WTC11 (cell line): ENCODE data around the gene DOCK1. TPM values are rescaled to one million over a fixed set of nuclear protein-coding genes. Genes with fewer than 3 reads are reported as not detected.

ENCODE experiments used
- ATAC-seq: fragments of 200-7000 bp; cut with Tn5 transposase; 2 replicates; pipeline ENCODE4 v1.10.0; 2021; ENCODE audit warnings: mild to moderate bottlenecking, moderate library complexity
- CTCF ChIA-PET: fragments of 300-600 bp; sonication (Branson Sonifier 250); formaldehyde crosslinking; loops from one replicate; lab custom pipeline; 2021; ENCODE audit warnings: antibody characterized with exemption; lab: Charles Lee
- POLR2A ChIA-PET: fragments of 350-600 bp; sonication (Branson Sonifier 250); formaldehyde crosslinking; loops from one replicate; lab custom pipeline; 2021; ENCODE audit warnings: antibody characterized with exemption; lab: Charles Lee
- DNase-seq: peaks from one replicate; pipeline ENCODE4 v3.0.0; 2021; ENCODE audit warnings: low spot score
- H3K27ac Mint-ChIP-seq: 2 replicates; pipeline ENCODE4 v1.8.0; 2021; ENCODE audit warnings: mixed read lengths
- H3K27me3 Mint-ChIP-seq: 2 replicates; pipeline ENCODE4 v1.8.0; 2021; ENCODE audit warnings: low read depth, mild to moderate bottlenecking, moderate library complexity, mixed read lengths
- H3K36me3 Mint-ChIP-seq: 2 replicates; pipeline ENCODE4 v1.8.0; 2021; ENCODE audit warnings: mixed read lengths
- H3K4me1 Mint-ChIP-seq: 2 replicates; pipeline ENCODE4 v1.8.0; 2022; ENCODE audit warnings: mixed read lengths
- H3K4me3 Mint-ChIP-seq: 2 replicates; pipeline ENCODE4 v1.8.0; 2021; ENCODE audit warnings: mild to moderate bottlenecking, moderate library complexity, mixed read lengths
- H3K9me3 Mint-ChIP-seq: 2 replicates; pipeline ENCODE4 v1.8.0; 2021; ENCODE audit warnings: mixed read lengths
- AR ChIP-seq: fragments of 250-450 bp; sonication (Bioruptor Pico); IDR thresholded peaks from 2 replicates; pipeline ENCODE4 v1.9.0; 2021; ENCODE audit warnings: mild to moderate bottlenecking
- ATF6 ChIP-seq: sonication (generic); formaldehyde crosslinking; IDR thresholded peaks from 2 replicates; pipeline ENCODE4 v1.8.1; 2023; ENCODE audit warnings: mild to moderate bottlenecking, missing genetic modification reagents
- E2F1 ChIP-seq: sonication (generic); formaldehyde crosslinking; IDR thresholded peaks from 2 replicates; pipeline ENCODE4 v1.8.0; 2022; ENCODE audit warnings: mild to moderate bottlenecking, missing genetic modification reagents
- ERG ChIP-seq: fragments of 250-450 bp; sonication (Bioruptor Pico); IDR thresholded peaks from 2 replicates; pipeline ENCODE4 v1.8.0; 2021; ENCODE audit warnings: mild to moderate bottlenecking
- FOXK1 ChIP-seq: sonication (generic); formaldehyde crosslinking; IDR thresholded peaks from 2 replicates; pipeline ENCODE4 v1.8.0; 2022; ENCODE audit warnings: mild to moderate bottlenecking, moderate library complexity, missing genetic modification reagents
- FOXP4 ChIP-seq: sonication (generic); formaldehyde crosslinking; IDR thresholded peaks from 2 replicates; pipeline ENCODE4 v1.8.0; 2022; ENCODE audit warnings: mild to moderate bottlenecking, missing genetic modification reagents
- IRF1 ChIP-seq: sonication (generic); formaldehyde crosslinking; IDR thresholded peaks from 2 replicates; pipeline ENCODE4 v1.8.0; 2023; ENCODE audit warnings: missing genetic modification reagents
- MXD4 ChIP-seq: fragments of 250-450 bp; sonication (Bioruptor Pico); IDR thresholded peaks from 2 replicates; pipeline ENCODE4 v1.8.0; 2021; ENCODE audit warnings: mild to moderate bottlenecking, moderate library complexity, borderline replicate concordance
- NFYB ChIP-seq: sonication (generic); formaldehyde crosslinking; conservative IDR thresholded peaks from 2 replicates; pipeline ENCODE4 v1.8.0; 2022; ENCODE audit warnings: low read depth, missing genetic modification reagents
- OVOL2 ChIP-seq: fragments of 250-450 bp; sonication (Bioruptor Pico); IDR thresholded peaks from 2 replicates; pipeline ENCODE4 v1.9.0; 2021; ENCODE audit warnings: mild to moderate bottlenecking, borderline replicate concordance
- PREB ChIP-seq: sonication (generic); formaldehyde crosslinking; IDR thresholded peaks from 2 replicates; pipeline ENCODE4 v1.8.1; 2022; ENCODE audit warnings: mild to moderate bottlenecking, missing genetic modification reagents, moderate library complexity, borderline replicate concordance
- SMAD3 ChIP-seq: sonication (generic); formaldehyde crosslinking; IDR thresholded peaks from 2 replicates; pipeline ENCODE4 v1.8.0; 2022; ENCODE audit warnings: missing genetic modification reagents, mild to moderate bottlenecking, borderline replicate concordance
- SMAD4 ChIP-seq: sonication (generic); formaldehyde crosslinking; IDR thresholded peaks from 2 replicates; pipeline ENCODE4 v1.8.0; 2022; ENCODE audit warnings: mild to moderate bottlenecking, missing genetic modification reagents
- SOX15 ChIP-seq: fragments of 250-450 bp; sonication (Bioruptor Pico); IDR thresholded peaks from 2 replicates; pipeline ENCODE4 v1.9.0; 2021; ENCODE audit warnings: mild to moderate bottlenecking
- SP1 ChIP-seq: sonication (generic); formaldehyde crosslinking; conservative IDR thresholded peaks from 2 replicates; pipeline ENCODE4 v1.8.1; 2022; ENCODE audit warnings: missing genetic modification reagents
- ZBTB21 ChIP-seq: sonication (generic); formaldehyde crosslinking; IDR thresholded peaks from 2 replicates; pipeline ENCODE4 v1.8.1; 2023; ENCODE audit warnings: mild to moderate bottlenecking, missing genetic modification reagents, borderline replicate concordance
- ZNF232 ChIP-seq: sonication (generic); formaldehyde crosslinking; IDR thresholded peaks from 2 replicates; pipeline ENCODE4 v1.8.0; 2022; ENCODE audit warnings: mild to moderate bottlenecking, missing genetic modification reagents
- ZNF263 ChIP-seq: sonication (generic); formaldehyde crosslinking; IDR thresholded peaks from 2 replicates; pipeline ENCODE4 v1.8.1; 2022; ENCODE audit warnings: low read depth, mild to moderate bottlenecking, moderate library complexity, missing genetic modification reagents
- ZNF281 ChIP-seq: sonication (generic); formaldehyde crosslinking; IDR thresholded peaks from 2 replicates; pipeline ENCODE4 v1.8.0; 2023; ENCODE audit warnings: mild to moderate bottlenecking, missing genetic modification reagents
- ZNF396 ChIP-seq: fragments of 250-450 bp; sonication (Bioruptor Pico); IDR thresholded peaks from 2 replicates; pipeline ENCODE4 v1.8.0; 2021; ENCODE audit warnings: mild to moderate bottlenecking, moderate library complexity, borderline replicate concordance
- ZSCAN18 ChIP-seq: fragments of 250-450 bp; sonication (Bioruptor Pico); IDR thresholded peaks from 2 replicates; pipeline ENCODE4 v2.1.2; 2022; ENCODE audit warnings: mild to moderate bottlenecking, moderate library complexity
- total RNA-seq: library from RNA; stranded (reverse); gene quantifications from 3 replicates; pipeline ENCODE4 v1.2.3, GENCODE V29; 2021

DOCK1 gene
- total RNA-seq, 1 experiment from 2014 or later: 52.1 TPM

GRCh38 chr10:127497685-127498084 is 592.5 kb downstream of the DOCK1 start (continued):
- TF ChIP-seq ZNF281 (no peak), ZBTB21 (CRISPR knock-in tag) (no peak), ZNF396 (CRISPR knock-in tag) (no peak), ERG (no peak), ZNF263 (CRISPR knock-in tag) (no peak), ATF6 (CRISPR knock-in tag) (no peak), ZSCAN18 (CRISPR knock-in tag) (no peak)

GRCh38 chr10:127498087-127498486 is 592.9 kb downstream of the DOCK1 start:
- Mint-ChIP-seq H3K27me3 (no peaks in the 10 kb centered on the region), H3K36me3 (no peaks in the 10 kb centered on the region), H3K4me1 (peaks cover 2% of the 10 kb centered on the region; the same call in 1 of the 2 replicates), H3K27ac (no peak overlapping the region), H3K4me3 (no peak overlapping the region), H3K9me3 (no peaks in the 10 kb centered on the region)
- DNase-seq (no peak), ATAC-seq (no peak)
- CTCF ChIA-PET: no interaction called here
- POLR2A ChIA-PET: no interaction called here
- TF ChIP-seq SOX15 (CRISPR knock-in tag): no peak
- TF ChIP-seq IRF1 (CRISPR knock-in tag): no peak
- no peak for TF ChIP-seq FOXP4 (CRISPR knock-in tag)
- TF ChIP-seq ZNF232 (CRISPR knock-in tag): no peak
- no peak for TF ChIP-seq E2F1
- TF ChIP-seq AR (CRISPR knock-in tag): no peak
- no peak for TF ChIP-seq MXD4 (CRISPR knock-in tag)
- no peak for TF ChIP-seq NFYB (CRISPR knock-in tag)
- TF ChIP-seq SMAD3: no peak
- no peak for TF ChIP-seq FOXK1 (CRISPR knock-in tag)
- TF ChIP-seq SP1 (CRISPR knock-in tag): no peak
- no peak for TF ChIP-seq PREB (CRISPR knock-in tag)
- no peak for TF ChIP-seq OVOL2 (CRISPR knock-in tag)
- no peak for TF ChIP-seq SMAD4 (CRISPR knock-in tag)
